ENCODE results near the gene RERGL.
"Not testable (repeated sequence)": the region's sequence is repeated elsewhere in the genome, so short reads cannot be mapped to it uniquely, and the experiment has no call there.

RERGL gene

DNA sequence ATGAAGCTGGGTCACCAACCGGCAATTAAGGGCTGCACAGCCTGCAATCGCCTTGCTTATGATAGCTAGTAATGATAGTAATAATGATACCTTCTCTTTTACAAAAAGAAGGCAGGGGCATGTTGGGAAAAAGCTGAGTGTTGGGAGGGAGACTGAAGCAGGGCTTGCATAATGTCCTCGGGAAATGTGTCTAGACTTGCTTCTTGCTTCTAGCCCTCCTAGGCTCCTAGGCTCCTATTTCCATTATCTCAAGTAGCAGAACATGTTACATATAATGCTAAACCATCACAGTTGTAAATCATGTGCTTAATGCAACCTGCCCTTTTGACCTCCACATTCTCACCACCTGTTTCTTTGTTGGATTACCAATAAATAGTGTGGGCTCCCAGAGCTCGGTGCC is 18.7 kb downstream of the RERGL start:
- no peak for TF ChIP-seq CTCF (IDR thresholded peaks at IDR 0.05; ENCODE audit: control extremely low read depth, extremely low read depth, low read depth, missing control alignments)
- POLR2A ChIA-PET = no interaction called here
- CTCF ChIA-PET = no interaction called here
- DNase-seq (ENCODE audit: extremely low spot score) = no peak

GRCh38 chr12:18068355-18068754 is 21.6 kb downstream of the RERGL start:
- POLR2A ChIA-PET = no interaction called here
- no peak for TF ChIP-seq CTCF (IDR thresholded peaks at IDR 0.05; ENCODE audit: control extremely low read depth, extremely low read depth, low read depth, missing control alignments)
- DNase-seq (ENCODE audit: extremely low spot score) = no peak
- CTCF ChIA-PET = no interaction called here

DNA sequence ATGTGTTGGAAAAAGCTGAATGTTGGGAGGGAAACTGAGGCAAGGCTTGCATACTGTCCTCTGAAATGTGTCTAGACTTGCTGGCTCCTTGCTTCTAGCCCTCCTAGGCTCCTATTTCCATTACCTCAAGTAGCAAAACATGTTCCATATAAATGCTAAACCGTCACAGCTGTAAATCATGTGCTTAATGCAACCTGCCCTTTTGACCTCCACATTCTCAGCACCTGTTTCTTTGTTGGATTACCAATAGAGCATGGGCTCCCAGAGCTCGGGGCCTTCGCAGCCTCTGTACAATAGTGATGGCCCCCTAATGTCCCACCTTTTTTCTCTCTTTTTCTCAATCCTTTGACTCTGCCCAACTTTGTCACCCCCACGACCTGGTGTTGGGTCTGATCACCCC is 23.3 kb downstream of the RERGL start:
- TF ChIP-seq CTCF (IDR thresholded peaks at IDR 0.05; ENCODE audit: control extremely low read depth, extremely low read depth, low read depth, missing control alignments) = no peak
- no peak for DNase-seq (ENCODE audit: extremely low spot score)
- ChIA-PET POLR2A (no interaction called here), CTCF (no interaction called here)

- CTCF ChIA-PET; POLR2A ChIA-PET; DNase-seq (ENCODE audit: extremely low spot score): not testable (repeated sequence)
Observed at GRCh38 chr12:18062867-18063266, 27.1 kb downstream of the RERGL start.

DNA sequence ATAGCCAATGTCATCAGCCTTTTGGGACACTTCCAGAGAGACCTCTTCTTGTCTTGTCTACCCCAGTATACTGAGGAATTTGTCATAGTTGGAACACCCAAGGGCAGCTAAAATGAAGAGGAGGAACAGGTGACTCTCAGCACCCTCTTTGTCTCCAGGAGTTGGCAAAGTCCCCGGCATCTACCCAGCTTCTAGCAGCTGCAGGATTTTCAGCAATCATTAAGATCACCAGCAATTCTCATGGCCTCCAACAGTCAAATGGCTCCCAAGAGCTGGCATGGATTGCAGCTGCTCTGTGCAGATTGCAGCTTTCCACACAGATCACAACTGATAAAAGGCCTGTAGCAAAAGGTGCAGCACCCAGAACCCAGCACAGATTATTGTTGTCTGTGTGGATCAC is 32.9 kb downstream of the RERGL start:
- TF ChIP-seq CTCF (IDR thresholded peaks at IDR 0.05; ENCODE audit: control extremely low read depth, extremely low read depth, low read depth, missing control alignments) = no peak
- POLR2A ChIA-PET = no interaction called here
- CTCF ChIA-PET = no interaction called here

DNA sequence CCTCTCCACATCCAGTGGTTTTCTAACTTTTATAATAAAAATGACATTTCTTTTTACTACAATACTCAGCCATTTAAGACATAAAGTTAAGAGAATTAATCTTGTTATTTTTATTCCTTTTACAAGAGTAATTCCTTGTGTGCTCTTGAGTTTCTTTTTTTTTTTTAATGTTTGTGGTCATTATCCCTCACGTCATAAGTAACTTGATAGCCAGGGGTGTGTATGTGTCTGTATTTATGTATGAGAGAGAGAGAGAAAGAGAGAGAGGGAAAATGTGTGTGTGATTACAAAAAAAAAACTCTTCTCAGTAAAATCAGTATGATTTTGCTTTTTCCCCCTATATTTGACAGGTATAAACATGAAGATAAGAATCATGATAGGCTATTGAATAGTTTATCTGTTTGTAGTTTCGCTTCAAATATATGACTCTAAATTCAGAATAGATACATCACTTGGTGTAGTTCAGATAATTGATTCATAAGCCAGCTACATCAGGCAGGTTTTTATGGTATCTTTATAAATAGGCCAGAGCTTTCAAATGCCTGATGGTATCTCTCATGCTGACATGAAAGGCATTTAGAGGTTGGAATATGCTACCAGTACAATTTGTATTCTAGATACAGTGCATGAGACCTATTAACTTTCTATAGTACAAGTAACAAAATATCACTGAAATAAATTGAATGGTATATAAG is 34.9 kb downstream of the RERGL start:
- TF ChIP-seq CTCF (IDR thresholded peaks at IDR 0.05; ENCODE audit: control extremely low read depth, extremely low read depth, low read depth, missing control alignments) = no peak
- no peak for DNase-seq (ENCODE audit: extremely low spot score)
- POLR2A ChIA-PET = no interaction called here
- CTCF ChIA-PET = no interaction called here

More for the DNA sequence above, 32.9 kb downstream of the RERGL start:
- no peak for DNase-seq (ENCODE audit: extremely low spot score)

DNA sequence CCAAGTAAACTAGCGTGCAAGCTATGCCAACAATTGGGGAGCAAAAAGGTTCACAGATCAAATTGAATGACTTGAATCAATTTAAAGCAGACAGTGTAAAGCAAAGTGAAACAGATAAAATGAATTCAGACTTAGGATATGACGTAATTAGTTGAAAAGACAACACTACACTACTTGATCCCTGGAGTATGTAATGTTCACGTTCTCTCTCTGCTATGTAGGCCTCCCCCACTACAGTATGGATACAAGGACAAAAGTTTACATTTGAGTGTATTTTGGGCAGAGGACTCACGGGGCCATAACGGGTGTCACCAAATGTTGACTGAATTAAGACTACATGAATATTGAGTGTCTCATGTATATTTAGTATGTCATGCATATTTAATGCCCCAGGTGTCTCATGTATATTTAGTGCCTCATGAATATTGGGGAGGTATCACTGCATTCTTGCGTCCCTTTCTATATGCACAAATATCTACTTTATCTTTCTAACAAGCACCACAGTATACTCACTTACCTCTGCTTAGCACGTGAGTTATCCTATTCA is 44.5 kb downstream of the RERGL start:
- CTCF ChIA-PET = no interaction called here
- TF ChIP-seq CTCF (IDR thresholded peaks at IDR 0.05; ENCODE audit: control extremely low read depth, extremely low read depth, low read depth, missing control alignments) = no peak
- POLR2A ChIA-PET = no interaction called here
- no peak for DNase-seq (ENCODE audit: extremely low spot score)

DNA sequence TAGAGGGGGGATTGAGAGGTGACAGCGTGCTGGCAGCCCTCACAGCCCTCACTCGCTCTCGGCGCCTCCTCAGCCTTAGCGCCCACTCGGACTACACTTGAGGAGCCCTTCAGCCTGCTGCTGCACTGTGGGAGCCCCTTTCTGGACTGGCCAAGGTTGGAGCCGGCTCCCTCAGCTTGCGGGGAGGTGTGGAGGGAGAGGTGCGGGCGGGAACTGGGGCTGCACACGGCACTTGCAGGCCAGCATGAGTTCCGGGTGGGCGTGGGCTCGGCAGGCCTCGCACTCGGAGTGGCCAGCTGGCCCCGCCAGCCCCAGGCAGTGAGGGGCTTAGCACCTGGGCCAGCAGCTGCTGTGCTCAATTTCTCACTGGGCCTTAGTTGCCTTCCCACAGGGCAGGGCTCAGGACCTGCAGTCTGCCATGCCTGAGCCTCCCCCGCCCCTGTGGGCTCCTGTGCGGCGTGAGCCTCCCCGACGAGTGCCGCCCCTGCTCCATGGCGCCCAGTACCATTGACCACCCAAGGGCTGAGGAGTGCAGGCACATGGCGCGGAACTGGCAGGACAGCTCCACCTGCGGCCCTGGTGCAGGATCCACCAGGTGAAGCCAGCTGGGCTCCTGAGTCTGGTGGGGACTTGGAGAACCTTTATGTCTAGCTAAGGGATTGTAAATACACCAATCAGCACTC is 49.8 kb downstream of the RERGL start:
- CTCF ChIA-PET; DNase-seq (ENCODE audit: extremely low spot score); POLR2A ChIA-PET: not testable (repeated sequence)
